HL-60 (cell line): ENCODE results near the gene URB2.

Experiments used
- DNase-seq, 2 experiments: peaks; one replicate each; pipeline ENCODE4 v3.0.0-alpha.2; 2010 to 2020; ENCODE audit warnings: low read depth in 1 of 2, low spot score in 1 of 2
- H3K27ac ChIP-seq: fragments of 250-450 bp; sonication (Bioruptor Pico); replicated peaks from 2 replicates; pipeline ENCODE4 v1.5.1; 2020; ENCODE audit warnings: mild to moderate bottlenecking, moderate library complexity
- H3K27me3 ChIP-seq: fragments of 250-450 bp; sonication (Bioruptor Pico); 2 replicates; pipeline ENCODE4 v1.5.1; 2021; ENCODE audit warnings: mild to moderate bottlenecking, moderate library complexity; ENCODE audit not compliant: insufficient read depth, poor library complexity, severe bottlenecking
- H3K4me3 ChIP-seq: replicated peaks from 2 replicates; pipeline ENCODE4 v1.5.1; 2011; ENCODE audit warnings: mild to moderate bottlenecking, control low read depth, low read length; ENCODE audit not compliant: insufficient read depth
- GABPA ChIP-seq: IDR thresholded peaks from 2 replicates; pipeline ENCODE4 v1.6.1; 2012; ENCODE audit warnings: low read depth
- POLR2AphosphoS5 ChIP-seq: IDR thresholded peaks from 2 replicates; pipeline ENCODE4 v1.6.1; 2012; ENCODE audit warnings: low read depth
- SPI1 ChIP-seq: IDR thresholded peaks from 2 replicates; pipeline ENCODE4 v1.6.1; 2012; ENCODE audit warnings: low read depth, mild to moderate bottlenecking, borderline replicate concordance
- TF ChIP-seq, protein P1 (sequence below): IDR thresholded peaks from 2 replicates; pipeline ENCODE4 v1.6.1; 2012; ENCODE audit warnings: low read depth; ENCODE audit not compliant: insufficient replicate concordance
- TF ChIP-seq, protein P2 (sequence below): IDR thresholded peaks from one replicate; pipeline ENCODE4 v1.5.1; 2011; ENCODE audit warnings: low read length, control low read depth, inconsistent platforms; ENCODE audit not compliant: insufficient read depth

Gene URB2

DNA sequence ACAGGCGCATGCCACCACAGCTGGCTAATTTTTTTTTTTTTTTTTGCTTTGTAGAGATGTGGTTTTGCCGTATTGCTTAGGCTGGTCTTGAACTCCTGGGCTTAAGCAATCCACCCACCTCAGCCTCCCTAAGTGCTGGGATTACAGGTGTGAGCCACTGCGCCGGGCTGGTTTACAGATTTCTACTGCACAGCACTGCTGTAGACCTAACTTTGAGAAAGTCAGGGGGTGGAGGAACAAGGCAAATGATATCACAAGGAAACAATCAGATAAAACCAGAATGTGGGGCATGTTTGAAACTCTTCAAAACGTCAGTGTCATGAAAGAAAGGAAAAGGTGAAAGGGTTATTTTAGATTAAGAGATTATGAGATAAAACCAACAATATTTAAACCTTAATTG lies 45.3 kb downstream of the URB2 start:
- no peak overlapping the region for H3K4me3 ChIP-seq
- no peaks in the 10 kb centered on the region for H3K27me3 ChIP-seq
- DNase-seq, result no peak
- H3K27ac ChIP-seq, result no peak overlapping the region
- TF ChIP-seq, protein P1, sequence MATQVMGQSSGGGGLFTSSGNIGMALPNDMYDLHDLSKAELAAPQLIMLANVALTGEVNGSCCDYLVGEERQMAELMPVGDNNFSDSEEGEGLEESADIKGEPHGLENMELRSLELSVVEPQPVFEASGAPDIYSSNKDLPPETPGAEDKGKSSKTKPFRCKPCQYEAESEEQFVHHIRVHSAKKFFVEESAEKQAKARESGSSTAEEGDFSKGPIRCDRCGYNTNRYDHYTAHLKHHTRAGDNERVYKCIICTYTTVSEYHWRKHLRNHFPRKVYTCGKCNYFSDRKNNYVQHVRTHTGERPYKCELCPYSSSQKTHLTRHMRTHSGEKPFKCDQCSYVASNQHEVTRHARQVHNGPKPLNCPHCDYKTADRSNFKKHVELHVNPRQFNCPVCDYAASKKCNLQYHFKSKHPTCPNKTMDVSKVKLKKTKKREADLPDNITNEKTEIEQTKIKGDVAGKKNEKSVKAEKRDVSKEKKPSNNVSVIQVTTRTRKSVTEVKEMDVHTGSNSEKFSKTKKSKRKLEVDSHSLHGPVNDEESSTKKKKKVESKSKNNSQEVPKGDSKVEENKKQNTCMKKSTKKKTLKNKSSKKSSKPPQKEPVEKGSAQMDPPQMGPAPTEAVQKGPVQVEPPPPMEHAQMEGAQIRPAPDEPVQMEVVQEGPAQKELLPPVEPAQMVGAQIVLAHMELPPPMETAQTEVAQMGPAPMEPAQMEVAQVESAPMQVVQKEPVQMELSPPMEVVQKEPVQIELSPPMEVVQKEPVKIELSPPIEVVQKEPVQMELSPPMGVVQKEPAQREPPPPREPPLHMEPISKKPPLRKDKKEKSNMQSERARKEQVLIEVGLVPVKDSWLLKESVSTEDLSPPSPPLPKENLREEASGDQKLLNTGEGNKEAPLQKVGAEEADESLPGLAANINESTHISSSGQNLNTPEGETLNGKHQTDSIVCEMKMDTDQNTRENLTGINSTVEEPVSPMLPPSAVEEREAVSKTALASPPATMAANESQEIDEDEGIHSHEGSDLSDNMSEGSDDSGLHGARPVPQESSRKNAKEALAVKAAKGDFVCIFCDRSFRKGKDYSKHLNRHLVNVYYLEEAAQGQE, result no peak
- TF ChIP-seq, protein P2, sequence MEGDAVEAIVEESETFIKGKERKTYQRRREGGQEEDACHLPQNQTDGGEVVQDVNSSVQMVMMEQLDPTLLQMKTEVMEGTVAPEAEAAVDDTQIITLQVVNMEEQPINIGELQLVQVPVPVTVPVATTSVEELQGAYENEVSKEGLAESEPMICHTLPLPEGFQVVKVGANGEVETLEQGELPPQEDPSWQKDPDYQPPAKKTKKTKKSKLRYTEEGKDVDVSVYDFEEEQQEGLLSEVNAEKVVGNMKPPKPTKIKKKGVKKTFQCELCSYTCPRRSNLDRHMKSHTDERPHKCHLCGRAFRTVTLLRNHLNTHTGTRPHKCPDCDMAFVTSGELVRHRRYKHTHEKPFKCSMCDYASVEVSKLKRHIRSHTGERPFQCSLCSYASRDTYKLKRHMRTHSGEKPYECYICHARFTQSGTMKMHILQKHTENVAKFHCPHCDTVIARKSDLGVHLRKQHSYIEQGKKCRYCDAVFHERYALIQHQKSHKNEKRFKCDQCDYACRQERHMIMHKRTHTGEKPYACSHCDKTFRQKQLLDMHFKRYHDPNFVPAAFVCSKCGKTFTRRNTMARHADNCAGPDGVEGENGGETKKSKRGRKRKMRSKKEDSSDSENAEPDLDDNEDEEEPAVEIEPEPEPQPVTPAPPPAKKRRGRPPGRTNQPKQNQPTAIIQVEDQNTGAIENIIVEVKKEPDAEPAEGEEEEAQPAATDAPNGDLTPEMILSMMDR, result no peak
- TF ChIP-seq SPI1 (no peak), POLR2AphosphoS5 (no peak), GABPA (no peak)

DNA sequence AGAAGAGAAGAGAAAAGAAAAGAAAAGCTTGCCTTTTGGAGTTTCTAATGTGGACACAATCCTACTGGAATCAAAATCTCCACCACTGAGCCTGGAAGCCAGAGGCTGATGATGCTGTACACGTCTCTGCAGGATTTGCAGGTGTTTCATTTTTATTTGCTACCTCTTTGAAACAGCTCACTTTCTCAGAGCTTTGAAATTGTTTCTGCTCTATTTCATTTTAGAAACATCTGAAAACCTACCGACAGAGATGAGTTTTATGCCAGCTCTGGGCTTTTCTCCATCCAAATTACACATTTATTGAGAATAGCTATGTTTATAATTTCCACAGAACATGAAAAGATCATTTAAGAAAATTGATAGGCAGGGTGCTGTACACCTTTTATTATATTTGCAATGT lies 46.2 kb downstream of the URB2 start:
- Histone ChIP-seq H3K27me3 (no peaks in the 10 kb centered on the region), H3K4me3 (no peak overlapping the region), H3K27ac (no peak overlapping the region)
- DNase-seq, result no peak
- TF ChIP-seq GABPA, result no peak
- no peak for TF ChIP-seq POLR2AphosphoS5
- TF ChIP-seq, protein P1, result no peak
- TF ChIP-seq, protein P2, result no peak
- TF ChIP-seq SPI1, result no peak

DNA sequence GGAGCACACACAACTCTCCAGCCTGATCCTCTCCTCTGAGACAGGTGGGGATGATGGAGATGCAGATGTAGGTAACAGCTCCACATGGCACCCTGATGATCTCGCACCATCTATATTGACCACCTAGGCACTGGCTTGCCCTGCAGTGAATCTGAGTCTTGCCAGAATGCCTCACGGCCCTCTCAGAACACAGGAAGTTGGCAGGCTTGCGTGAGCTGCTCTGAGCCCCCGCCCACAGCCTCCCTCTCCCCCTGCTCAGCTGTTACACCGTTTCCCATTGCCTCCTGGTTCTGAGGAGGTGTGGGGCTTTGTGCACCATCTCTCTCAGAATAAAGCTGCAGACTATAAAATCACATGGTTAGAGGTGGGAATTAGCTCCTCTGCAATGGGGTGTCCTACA lies 48.0 kb downstream of the URB2 start:
- no peak overlapping the region for H3K4me3 ChIP-seq
- no peak for TF ChIP-seq POLR2AphosphoS5
- no peak overlapping the region for H3K27ac ChIP-seq
- no peaks in the 10 kb centered on the region for H3K27me3 ChIP-seq
- DNase-seq, result no peak

DNA sequence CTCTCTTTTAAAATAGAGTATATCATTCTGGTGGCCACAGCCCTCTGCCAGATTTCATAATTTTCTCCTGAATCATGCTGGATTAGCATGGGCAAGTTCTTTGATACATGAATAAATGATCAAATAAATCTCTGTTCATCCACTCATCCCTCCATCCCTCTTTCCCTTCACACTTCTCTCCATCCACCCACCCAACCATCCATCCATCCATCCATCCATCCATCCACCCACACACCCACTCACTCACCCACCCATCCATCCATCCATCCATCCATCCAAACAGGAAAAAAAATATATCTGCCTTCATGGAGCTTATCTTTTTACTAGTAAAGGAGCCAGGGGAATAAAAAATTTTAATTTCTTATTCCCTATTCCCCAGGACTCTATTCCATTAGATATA lies 49.3 kb downstream of the URB2 start:
- Histone ChIP-seq H3K4me3 (no peak overlapping the region), H3K27me3 (no peaks in the 10 kb centered on the region), H3K27ac (no peak overlapping the region)
- TF ChIP-seq, protein P2, result no peak
- no peak for TF ChIP-seq POLR2AphosphoS5
- TF ChIP-seq SPI1, result no peak
- TF ChIP-seq, protein P1, result no peak
- no peak for TF ChIP-seq GABPA
- no peak for DNase-seq
